Measurements from ENCODE around the gene BMPR1A. TPM values are rescaled to one million over a fixed set of nuclear protein-coding genes. Genes with fewer than 3 reads are reported as not detected.

The BMPR1A gene
- total and polyA plus RNA-seq, 2 experiments from 2014 or later, result 14.2 to 82.5 TPM

DNA sequence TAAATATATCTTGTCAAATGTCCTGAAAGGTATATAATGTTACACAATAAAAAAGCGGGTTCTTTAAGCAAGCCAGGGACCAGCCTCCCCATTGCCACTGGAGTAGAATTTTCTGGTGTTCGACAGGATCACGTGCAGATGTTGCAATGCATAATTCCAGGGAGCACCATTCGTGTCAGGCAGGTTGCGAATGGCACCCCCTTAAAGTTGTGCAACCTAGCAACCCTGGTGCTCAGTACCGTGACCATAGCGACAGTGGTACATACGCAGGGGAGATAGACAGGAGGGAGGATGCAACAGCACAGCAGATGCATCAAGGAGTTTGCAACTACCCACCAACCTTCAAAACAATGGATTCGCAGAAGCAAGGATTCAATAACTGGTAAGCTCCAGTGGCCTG, 6.6 kb upstream of the BMPR1A start (continued):
- TF ChIP-seq, protein P1, sequence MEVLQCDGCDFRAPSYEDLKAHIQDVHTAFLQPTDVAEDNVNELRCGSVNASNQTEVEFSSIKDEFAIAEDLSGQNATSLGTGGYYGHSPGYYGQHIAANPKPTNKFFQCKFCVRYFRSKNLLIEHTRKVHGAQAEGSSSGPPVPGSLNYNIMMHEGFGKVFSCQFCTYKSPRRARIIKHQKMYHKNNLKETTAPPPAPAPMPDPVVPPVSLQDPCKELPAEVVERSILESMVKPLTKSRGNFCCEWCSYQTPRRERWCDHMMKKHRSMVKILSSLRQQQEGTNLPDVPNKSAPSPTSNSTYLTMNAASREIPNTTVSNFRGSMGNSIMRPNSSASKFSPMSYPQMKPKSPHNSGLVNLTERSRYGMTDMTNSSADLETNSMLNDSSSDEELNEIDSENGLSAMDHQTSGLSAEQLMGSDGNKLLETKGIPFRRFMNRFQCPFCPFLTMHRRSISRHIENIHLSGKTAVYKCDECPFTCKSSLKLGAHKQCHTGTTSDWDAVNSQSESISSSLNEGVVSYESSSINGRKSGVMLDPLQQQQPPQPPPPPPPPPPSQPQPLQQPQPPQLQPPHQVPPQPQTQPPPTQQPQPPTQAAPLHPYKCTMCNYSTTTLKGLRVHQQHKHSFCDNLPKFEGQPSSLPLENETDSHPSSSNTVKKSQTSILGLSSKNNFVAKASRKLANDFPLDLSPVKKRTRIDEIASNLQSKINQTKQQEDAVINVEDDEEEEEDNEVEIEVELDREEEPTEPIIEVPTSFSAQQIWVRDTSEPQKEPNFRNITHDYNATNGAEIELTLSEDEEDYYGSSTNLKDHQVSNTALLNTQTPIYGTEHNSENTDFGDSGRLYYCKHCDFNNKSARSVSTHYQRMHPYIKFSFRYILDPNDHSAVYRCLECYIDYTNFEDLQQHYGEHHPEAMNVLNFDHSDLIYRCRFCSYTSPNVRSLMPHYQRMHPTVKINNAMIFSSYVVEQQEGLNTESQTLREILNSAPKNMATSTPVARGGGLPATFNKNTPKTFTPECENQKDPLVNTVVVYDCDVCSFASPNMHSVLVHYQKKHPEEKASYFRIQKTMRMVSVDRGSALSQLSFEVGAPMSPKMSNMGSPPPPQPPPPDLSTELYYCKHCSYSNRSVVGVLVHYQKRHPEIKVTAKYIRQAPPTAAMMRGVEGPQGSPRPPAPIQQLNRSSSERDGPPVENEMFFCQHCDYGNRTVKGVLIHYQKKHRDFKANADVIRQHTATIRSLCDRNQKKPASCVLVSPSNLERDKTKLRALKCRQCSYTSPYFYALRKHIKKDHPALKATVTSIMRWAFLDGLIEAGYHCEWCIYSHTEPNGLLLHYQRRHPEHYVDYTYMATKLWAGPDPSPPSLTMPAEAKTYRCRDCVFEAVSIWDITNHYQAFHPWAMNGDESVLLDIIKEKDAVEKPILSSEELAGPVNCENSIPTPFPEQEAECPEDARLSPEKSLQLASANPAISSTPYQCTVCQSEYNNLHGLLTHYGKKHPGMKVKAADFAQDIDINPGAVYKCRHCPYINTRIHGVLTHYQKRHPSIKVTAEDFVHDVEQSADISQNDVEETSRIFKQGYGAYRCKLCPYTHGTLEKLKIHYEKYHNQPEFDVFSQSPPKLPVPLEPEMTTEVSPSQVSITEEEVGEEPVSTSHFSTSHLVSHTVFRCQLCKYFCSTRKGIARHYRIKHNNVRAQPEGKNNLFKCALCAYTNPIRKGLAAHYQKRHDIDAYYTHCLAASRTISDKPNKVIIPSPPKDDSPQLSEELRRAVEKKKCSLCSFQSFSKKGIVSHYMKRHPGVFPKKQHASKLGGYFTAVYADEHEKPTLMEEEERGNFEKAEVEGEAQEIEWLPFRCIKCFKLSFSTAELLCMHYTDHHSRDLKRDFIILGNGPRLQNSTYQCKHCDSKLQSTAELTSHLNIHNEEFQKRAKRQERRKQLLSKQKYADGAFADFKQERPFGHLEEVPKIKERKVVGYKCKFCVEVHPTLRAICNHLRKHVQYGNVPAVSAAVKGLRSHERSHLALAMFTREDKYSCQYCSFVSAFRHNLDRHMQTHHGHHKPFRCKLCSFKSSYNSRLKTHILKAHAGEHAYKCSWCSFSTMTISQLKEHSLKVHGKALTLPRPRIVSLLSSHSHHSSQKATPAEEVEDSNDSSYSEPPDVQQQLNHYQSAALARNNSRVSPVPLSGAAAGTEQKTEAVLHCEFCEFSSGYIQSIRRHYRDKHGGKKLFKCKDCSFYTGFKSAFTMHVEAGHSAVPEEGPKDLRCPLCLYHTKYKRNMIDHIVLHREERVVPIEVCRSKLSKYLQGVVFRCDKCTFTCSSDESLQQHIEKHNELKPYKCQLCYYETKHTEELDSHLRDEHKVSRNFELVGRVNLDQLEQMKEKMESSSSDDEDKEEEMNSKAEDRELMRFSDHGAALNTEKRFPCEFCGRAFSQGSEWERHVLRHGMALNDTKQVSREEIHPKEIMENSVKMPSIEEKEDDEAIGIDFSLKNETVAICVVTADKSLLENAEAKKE (CRISPR knock-in tag; IDR thresholded peaks at IDR 0.05), result no peak
- TF ChIP-seq, protein P2, sequence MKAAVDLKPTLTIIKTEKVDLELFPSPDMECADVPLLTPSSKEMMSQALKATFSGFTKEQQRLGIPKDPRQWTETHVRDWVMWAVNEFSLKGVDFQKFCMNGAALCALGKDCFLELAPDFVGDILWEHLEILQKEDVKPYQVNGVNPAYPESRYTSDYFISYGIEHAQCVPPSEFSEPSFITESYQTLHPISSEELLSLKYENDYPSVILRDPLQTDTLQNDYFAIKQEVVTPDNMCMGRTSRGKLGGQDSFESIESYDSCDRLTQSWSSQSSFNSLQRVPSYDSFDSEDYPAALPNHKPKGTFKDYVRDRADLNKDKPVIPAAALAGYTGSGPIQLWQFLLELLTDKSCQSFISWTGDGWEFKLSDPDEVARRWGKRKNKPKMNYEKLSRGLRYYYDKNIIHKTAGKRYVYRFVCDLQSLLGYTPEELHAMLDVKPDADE (IDR thresholded peaks at IDR 0.05), result no peak
- TF ChIP-seq POLR2AphosphoS5 (IDR thresholded peaks at IDR 0.05; ENCODE audit: low read depth) (no peak), ZNF331 (CRISPR knock-in tag; IDR thresholded peaks at IDR 0.05; ENCODE audit: low read depth) (no peak), EZH2phosphoT487 (IDR thresholded peaks at IDR 0.05; ENCODE audit: unreplicated experiment) (no peak), STAT1 (IDR thresholded peaks at IDR 0.05; ENCODE audit: unreplicated experiment) (no peak), CREB1 (CRISPR knock-in tag; IDR thresholded peaks at IDR 0.05; ENCODE audit: low read depth) (no peak), NANOG (IDR thresholded peaks at IDR 0.05; ENCODE audit: borderline replicate concordance) (no peak), ZNF114 (CRISPR knock-in tag; IDR thresholded peaks at IDR 0.05) (no peak)
- TF ChIP-seq, protein P3, sequence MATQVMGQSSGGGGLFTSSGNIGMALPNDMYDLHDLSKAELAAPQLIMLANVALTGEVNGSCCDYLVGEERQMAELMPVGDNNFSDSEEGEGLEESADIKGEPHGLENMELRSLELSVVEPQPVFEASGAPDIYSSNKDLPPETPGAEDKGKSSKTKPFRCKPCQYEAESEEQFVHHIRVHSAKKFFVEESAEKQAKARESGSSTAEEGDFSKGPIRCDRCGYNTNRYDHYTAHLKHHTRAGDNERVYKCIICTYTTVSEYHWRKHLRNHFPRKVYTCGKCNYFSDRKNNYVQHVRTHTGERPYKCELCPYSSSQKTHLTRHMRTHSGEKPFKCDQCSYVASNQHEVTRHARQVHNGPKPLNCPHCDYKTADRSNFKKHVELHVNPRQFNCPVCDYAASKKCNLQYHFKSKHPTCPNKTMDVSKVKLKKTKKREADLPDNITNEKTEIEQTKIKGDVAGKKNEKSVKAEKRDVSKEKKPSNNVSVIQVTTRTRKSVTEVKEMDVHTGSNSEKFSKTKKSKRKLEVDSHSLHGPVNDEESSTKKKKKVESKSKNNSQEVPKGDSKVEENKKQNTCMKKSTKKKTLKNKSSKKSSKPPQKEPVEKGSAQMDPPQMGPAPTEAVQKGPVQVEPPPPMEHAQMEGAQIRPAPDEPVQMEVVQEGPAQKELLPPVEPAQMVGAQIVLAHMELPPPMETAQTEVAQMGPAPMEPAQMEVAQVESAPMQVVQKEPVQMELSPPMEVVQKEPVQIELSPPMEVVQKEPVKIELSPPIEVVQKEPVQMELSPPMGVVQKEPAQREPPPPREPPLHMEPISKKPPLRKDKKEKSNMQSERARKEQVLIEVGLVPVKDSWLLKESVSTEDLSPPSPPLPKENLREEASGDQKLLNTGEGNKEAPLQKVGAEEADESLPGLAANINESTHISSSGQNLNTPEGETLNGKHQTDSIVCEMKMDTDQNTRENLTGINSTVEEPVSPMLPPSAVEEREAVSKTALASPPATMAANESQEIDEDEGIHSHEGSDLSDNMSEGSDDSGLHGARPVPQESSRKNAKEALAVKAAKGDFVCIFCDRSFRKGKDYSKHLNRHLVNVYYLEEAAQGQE (IDR thresholded peaks at IDR 0.05; ENCODE audit: unreplicated experiment), result no peak
- TF ChIP-seq, protein P4, sequence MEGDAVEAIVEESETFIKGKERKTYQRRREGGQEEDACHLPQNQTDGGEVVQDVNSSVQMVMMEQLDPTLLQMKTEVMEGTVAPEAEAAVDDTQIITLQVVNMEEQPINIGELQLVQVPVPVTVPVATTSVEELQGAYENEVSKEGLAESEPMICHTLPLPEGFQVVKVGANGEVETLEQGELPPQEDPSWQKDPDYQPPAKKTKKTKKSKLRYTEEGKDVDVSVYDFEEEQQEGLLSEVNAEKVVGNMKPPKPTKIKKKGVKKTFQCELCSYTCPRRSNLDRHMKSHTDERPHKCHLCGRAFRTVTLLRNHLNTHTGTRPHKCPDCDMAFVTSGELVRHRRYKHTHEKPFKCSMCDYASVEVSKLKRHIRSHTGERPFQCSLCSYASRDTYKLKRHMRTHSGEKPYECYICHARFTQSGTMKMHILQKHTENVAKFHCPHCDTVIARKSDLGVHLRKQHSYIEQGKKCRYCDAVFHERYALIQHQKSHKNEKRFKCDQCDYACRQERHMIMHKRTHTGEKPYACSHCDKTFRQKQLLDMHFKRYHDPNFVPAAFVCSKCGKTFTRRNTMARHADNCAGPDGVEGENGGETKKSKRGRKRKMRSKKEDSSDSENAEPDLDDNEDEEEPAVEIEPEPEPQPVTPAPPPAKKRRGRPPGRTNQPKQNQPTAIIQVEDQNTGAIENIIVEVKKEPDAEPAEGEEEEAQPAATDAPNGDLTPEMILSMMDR (conservative IDR thresholded peaks at IDR 0.05; ENCODE audit: low read depth in 2 of 2), result no peak
